ENCODE data around the gene UBA3.

Gene UBA3

DNA sequence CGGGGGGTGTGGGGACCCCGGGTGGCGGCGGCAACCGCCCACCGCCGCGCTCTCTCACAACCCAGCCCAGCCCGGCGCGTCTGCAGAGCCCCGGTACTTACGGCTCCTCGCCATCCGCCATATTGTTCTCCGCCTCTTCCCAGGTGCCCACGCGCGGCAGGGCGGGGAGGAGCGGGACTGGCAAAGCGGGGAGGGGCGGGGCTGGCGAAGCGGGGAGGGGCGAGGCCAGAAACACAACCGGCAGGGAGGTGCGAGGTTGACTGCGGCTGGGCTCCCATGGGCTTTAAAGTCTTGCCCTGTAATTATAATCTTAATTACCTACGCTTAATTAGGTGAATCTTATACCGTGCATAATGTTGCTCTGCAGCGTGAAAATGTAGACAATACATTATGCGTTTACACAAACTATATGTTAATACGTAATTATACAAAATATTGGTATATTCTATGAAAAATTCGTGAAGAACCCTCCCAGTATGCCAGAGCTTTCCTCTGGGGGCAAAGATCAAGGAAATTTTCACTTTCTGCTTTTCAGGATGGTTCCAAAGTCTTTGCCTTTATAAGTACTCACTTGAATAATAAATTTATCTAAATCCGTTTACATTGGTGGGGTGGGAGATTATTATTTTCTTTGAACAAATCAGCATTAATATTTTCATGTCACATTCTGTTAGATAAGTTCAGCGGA lies at the start of gene UBA3:
TSS of gene UBA3 (minus strand) at position 133 of the 688 bp plus-strand sequence. CDS start at position 121, 12 bp downstream.
- peak; percentile 82 for DNase-seq (ENCODE audit: low read depth)

DNA sequence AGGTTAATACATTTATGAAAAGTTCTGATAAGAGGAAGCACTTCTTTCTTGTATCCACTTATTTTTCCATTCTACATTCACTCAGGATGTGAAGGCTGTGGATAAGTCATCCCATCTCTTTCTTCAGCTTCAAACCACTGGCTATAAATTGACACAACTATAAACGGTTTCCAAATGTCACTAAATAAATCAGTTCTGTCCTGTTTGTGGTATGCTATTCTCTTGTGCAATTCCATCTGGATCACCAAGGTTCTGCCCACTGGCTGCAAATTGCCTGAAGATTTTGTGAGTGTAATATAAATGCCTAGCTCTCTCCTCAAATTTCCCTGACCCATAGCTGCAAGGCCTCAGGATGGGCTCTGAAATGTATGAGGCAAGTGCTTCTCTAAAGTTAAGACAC lies 49.4 kb upstream of the UBA3 start:
- DNase-seq (ENCODE audit: low read depth) = peak; percentile 81

- DNase-seq (ENCODE audit: low read depth) = no peak
Measured at GRCh38 chr3:69128509-69128908, 48.3 kb upstream of the UBA3 start.

- no peak for DNase-seq (ENCODE audit: low read depth)
Measured at GRCh38 chr3:69126999-69127398, 46.8 kb upstream of the UBA3 start.

DNA sequence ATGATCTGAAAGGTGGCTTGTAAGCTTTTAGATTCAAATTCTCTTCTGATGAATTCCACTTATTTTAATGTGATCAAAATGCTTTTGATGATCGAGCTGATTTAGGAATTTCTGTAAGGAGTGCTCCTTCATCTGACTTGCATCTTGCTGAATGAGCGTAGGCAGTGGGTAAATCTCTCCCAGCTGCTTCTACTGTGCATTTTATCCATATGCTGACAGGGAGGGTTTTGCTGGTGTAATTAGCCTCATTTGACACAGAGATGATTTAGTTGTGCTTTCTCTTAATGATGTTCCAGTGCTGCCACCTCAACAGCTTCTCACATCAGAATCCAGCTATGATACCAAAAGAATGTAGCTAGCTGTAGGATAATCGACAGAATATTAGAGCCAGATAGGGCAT lies 46.1 kb upstream of the UBA3 start:
- no peak for DNase-seq (ENCODE audit: low read depth)

DNA sequence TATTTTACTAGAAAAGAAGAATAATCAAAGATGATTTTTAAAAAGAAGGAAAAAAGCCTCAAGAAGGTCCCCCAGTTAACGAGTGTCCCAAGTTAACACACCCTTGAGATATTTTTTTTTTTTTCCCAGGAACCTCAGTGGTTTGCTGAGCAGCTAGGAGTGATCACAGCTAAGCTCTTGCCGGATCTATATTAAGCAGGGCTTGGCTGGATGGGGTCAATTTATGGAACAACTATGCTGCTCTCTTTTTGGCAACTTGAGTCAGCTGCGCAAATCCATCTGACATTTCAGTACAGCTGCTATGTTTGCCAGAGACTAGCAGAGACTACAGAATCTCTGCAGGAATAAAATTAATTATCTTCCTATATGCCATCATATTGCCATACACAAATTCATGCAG lies 42.2 kb upstream of the UBA3 start, which contains the start of gene LMOD3:
TSS of gene LMOD3 (minus strand) at position 193 of the 400 bp plus-strand sequence. CDS start 209 bp downstream, outside the sequence.
- no peak for DNase-seq (ENCODE audit: low read depth)

GRCh38 chr3:69121950-69122349 lies 41.8 kb upstream of the UBA3 start:
- DNase-seq (ENCODE audit: low read depth) = no peak

- DNase-seq (ENCODE audit: low read depth) = no peak
Measured at GRCh38 chr3:69121513-69121912, 41.3 kb upstream of the UBA3 start.

DNA sequence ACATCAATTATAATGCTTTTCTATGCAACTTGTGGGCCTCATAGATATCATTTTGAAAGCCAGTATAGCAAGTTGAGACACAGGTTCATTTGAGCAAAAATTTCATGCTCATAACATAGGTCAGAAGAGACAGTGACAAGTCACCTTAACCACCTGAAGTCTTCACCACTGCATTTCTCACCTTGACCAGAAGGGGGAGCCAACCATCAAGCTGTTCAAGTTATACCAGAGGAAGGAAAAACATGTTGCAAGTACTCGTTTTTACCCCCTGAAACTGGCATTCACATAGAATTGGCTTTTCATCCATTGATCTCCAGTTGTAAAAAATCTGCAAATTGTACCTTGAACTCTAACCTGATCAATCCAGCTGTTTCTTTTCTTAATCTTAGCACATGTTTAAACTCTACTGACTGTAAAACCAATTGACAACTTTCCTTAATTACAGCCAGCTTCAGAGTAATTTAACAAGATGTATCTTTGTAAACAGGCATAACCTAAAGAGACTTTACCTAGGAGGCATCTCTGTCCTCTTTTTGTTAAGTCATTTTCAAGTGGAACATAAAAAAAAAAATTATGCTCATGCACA lies 40.8 kb upstream of the UBA3 start:
- DNase-seq (ENCODE audit: low read depth) = peak; percentile 55

- no peak for DNase-seq (ENCODE audit: low read depth)
Measured at GRCh38 chr3:69119681-69120080, 39.5 kb upstream of the UBA3 start.

DNA sequence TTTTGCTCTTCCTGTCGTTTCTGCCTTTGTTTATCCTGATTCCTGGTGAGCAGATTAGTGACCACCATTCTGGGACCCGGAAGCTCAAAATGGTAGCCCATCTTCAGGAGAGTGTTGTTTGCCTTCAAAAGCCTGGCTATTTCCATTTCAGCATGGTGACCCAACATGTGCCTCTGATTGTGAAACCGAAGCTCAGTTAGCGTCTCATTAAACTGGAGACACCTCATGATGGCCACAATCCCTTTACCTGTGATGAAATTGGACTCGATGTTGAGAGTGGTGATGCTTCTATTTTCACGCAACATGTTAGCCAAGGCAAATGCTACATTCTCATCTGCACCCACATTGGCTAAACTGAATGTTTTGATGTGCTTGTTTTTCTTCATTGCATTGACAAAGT lies 39.0 kb upstream of the UBA3 start:
- DNase-seq (ENCODE audit: low read depth) = no peak

- no peak for DNase-seq (ENCODE audit: low read depth)
Measured at GRCh38 chr3:69118555-69118954, 38.4 kb upstream of the UBA3 start.

DNA sequence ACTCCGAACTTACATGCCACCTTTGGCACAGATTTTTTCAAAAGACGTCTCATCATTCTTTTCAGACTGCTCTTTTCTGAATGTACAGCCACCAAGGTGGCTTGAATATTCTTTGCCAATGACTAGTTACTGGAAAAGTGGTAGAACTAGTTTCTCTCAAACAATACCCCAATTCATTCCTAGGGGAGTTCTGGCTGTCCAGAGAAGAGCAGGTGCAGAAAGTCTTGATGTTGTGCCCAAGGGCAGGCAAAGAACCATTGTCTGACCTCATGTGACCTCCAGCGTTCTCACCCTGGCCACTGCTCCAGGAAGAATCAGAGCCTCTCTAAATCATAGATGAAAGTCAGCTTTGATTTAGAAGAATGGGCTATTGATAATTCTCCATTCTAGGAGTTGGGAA lies 36.7 kb upstream of the UBA3 start:
- DNase-seq (ENCODE audit: low read depth) = no peak

DNA sequence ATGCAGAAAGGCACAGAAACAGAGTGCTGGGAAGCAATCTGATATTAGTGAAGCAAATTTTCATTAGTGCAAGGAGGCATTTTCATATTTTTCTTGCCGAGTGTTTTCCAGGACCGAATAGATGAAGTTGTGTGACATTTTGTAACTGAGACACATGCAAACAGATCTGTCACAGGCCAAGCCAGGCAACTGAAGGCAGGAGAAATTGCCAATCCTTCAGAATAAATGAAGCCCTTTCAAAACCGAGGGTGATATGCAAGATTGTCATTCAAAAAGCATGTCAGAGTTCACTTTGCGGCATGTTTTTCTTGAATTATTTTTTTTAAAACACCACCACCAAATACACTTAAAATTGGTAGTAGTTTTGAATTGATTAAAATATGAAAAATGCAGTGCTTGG lies 36.0 kb upstream of the UBA3 start:
- DNase-seq (ENCODE audit: low read depth) = no peak

DNA sequence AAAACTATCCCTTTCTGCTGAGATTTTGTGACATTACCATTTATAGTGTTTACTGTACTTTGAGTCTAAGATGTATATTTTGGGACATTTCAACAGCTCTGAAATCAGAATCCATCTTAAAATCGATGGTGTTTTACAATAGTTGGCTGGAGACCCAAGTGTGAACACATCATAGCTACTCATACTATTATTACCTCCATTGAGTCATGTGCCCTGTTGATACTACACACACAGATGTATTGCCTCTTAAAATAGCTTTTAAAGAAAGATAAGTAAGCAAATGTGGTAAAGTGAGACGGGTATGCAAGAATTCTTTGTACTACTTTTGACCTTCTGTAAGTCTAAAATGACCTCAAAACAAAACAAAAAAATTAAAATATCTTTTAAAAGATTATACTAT lies 35.6 kb upstream of the UBA3 start:
- peak; percentile 51 for DNase-seq (ENCODE audit: low read depth)

- DNase-seq (ENCODE audit: low read depth) = peak; percentile 76
Measured at GRCh38 chr3:69113536-69113935, 33.4 kb upstream of the UBA3 start.

GRCh38 chr3:69110941-69111546 lies 30.9 kb upstream of the UBA3 start:
- no peak for DNase-seq (ENCODE audit: low read depth)

DNA sequence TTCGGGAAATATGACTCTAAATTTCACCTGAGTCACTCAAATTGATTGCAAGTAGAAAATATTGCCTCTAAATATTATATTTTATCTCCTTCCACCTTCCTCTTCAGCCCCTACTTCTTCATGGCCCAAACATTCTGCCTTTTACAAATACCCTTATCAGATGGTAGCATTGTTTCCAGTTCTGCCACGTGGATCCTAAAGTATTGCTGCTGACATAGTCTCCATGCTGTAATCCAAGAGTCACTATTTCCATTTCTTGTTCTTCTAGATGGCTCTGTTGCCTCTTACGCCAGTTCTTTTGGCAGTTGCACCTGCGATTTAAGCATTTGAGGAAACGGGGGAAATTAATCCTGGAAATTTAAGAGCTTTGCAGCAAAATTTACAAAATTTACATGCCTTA lies 28.6 kb upstream of the UBA3 start:
- DNase-seq (ENCODE audit: low read depth) = no peak

DNA sequence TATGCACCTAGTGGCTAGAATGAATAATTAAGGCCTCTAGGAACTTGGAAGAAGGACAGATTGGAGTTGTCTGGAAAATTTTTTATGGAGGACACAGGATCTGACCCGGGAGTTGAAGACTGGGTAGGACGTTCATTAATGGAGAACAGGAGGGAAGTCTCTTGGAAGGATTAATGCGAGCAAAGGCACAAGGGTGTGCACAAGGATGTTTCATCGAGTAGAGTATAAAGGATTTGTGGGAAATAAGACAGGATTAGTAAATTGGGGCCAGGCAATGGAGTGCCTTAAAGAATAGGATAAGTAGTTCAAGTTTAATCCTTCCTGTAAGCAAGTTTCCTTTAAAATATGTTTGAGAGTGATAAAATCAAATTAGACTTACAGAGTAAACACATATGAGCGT lies 27.7 kb upstream of the UBA3 start:
- DNase-seq (ENCODE audit: low read depth) = no peak

DNA sequence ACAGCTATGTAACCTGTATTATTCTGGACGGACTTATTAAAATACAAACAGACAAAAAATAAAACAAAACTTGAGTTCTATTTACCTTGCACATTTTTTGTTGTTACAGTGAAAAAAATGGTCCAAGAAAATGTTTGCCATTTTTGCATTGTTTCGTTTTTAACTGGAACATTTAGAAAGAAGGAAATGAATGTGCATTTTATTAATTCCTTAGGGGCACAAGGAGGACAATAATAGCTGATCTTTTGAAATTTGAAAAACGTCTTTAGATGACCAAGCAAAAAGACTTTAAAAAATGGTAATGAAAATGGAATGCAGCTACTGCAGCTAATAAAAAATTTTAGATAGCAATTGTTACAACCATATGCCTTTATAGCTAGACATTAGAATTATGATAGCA lies 25.2 kb upstream of the UBA3 start:
- DNase-seq (ENCODE audit: low read depth) = peak; percentile 59

GRCh38 chr3:69104586-69104985 lies 24.4 kb upstream of the UBA3 start:
- DNase-seq (ENCODE audit: low read depth) = no peak

DNA sequence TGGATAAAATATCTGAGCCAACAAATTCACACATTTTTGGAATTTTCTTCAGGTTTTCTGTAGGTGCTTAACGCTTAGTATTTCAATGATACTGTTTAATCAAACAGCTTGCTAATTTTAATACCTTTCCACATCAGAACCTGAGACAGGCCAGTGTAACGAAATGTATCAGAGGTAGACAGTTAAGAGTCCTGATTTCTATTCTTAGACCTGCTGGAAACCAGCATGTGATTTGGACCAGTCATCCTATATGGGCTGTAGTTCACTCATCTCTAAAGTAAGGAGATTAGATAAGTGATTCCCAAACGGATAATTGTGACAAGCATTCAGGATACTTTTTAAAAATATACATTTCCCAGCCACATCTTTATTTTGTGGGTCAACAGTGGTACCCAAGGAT lies 23.0 kb upstream of the UBA3 start:
- DNase-seq (ENCODE audit: low read depth) = no peak

DNA sequence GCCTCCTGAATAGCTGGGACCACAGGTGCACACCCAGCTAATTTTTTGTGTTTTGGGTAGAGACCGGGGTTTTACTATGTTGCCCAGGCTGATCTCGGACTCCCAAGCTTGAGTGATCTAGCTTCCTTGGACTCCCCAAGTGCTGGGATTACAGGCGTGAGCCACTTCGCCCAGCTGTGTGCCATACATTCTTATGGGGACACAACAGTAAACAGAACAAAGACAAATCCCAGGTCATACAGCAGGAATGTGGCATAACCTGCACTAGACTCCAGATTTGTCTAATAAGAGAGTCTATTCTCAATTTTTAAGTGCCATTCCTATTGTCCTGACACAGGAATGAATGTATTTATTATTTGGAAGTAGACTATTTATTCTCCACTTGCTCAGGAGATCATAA lies 22.2 kb upstream of the UBA3 start:
- no peak for DNase-seq (ENCODE audit: low read depth)

GRCh38 chr3:69099576-69099975 lies 19.4 kb upstream of the UBA3 start:
- no peak for DNase-seq (ENCODE audit: low read depth)

Measured in fibroblast of gingiva (primary cell).